ENCODE results near the gene FOXC1. TPM values are rescaled to one million over a fixed set of nuclear protein-coding genes. Genes with fewer than 3 reads are reported as not detected.
A peak's percentile ranks its signal among the peaks of the same experiment; 100 is the strongest.

Gene FOXC1
- polyA plus RNA-seq (2013, experiment 1 of 2): 2.2 TPM
- 3.5 TPM for polyA plus RNA-seq (2013, experiment 2 of 2)

GRCh38 chr6:1609648-1610496, at the start of gene FOXC1:
FOXC1 (plus strand) TSS chr6:1609915; CDS start chr6:1610446, 531 bp downstream.
- no peaks in the 10 kb centered on the region for H3K9me3 ChIP-seq (ENCODE audit: insufficient read depth, low read depth, low read length)
- H3K9ac ChIP-seq (ENCODE audit: low read depth, low read length): no peak within 1 kb of the TSS
- WGBS: under 1% methylated on average over 115 of the region's 115 CpGs
- peak within 1 kb of the TSS; percentile 50 for H3K4me3 ChIP-seq (ENCODE audit: low read length)
- H3K27ac ChIP-seq (ENCODE audit: low read depth, low read length): no peak within 1 kb of the TSS
- H3K4me1 ChIP-seq (ENCODE audit: insufficient read depth, low read length): peaks cover 23% of the 10 kb centered on the region
- no peaks in the 10 kb centered on the region for H3K36me3 ChIP-seq (ENCODE audit: insufficient read depth, low read length)
- H3K27me3 ChIP-seq (ENCODE audit: insufficient read depth, low read length): peaks cover 99% of the 10 kb centered on the region

- peaks cover 6% of the 10 kb centered on the region; the same call in 1 of the 2 replicates for H3K27me3 ChIP-seq (ENCODE audit: insufficient read depth, low read length)
- no peak overlapping the region for H3K4me3 ChIP-seq (ENCODE audit: low read length)
- H3K27ac ChIP-seq (ENCODE audit: low read depth, low read length): no peak overlapping the region
- no peaks in the 10 kb centered on the region for H3K9me3 ChIP-seq (ENCODE audit: insufficient read depth, low read depth, low read length)
- no peak overlapping the region for H3K9ac ChIP-seq (ENCODE audit: low read depth, low read length)
- WGBS: 92% methylated on average over 4 of the region's 4 CpGs
- no peaks in the 10 kb centered on the region; the same call in 1 of the 2 replicates for H3K4me1 ChIP-seq (ENCODE audit: insufficient read depth, low read length)
- no peaks in the 10 kb centered on the region for H3K36me3 ChIP-seq (ENCODE audit: insufficient read depth, low read length)
These were observed 49.2 kb upstream of the FOXC1 start for GRCh38 chr6:1560281-1561058.

- Histone ChIP-seq H3K27me3 (ENCODE audit: insufficient read depth, low read length) (peaks cover 1% of the 10 kb centered on the region; the same call in 1 of the 2 replicates), H3K4me1 (ENCODE audit: insufficient read depth, low read length) (no peaks in the 10 kb centered on the region; the same call in 1 of the 2 replicates), H3K9me3 (ENCODE audit: insufficient read depth, low read depth, low read length) (no peaks in the 10 kb centered on the region), H3K9ac (ENCODE audit: low read depth, low read length) (no peak overlapping the region), H3K36me3 (ENCODE audit: insufficient read depth, low read length) (no peaks in the 10 kb centered on the region), H3K27ac (ENCODE audit: low read depth, low read length) (no peak overlapping the region), H3K4me3 (ENCODE audit: low read length) (no peak overlapping the region)
- WGBS: 86% methylated on average over 2 of the region's 2 CpGs
These were observed 48.4 kb upstream of the FOXC1 start for GRCh38 chr6:1561355-1561754.

GRCh38 chr6:1562171-1562955, 47.4 kb upstream of the FOXC1 start:
- no peak overlapping the region for H3K27ac ChIP-seq (ENCODE audit: low read depth, low read length)
- 94% methylated on average over 4 of the region's 4 CpGs for WGBS
- H3K9me3 ChIP-seq (ENCODE audit: insufficient read depth, low read depth, low read length): no peaks in the 10 kb centered on the region
- H3K4me3 ChIP-seq (ENCODE audit: low read length): no peak overlapping the region
- H3K4me1 ChIP-seq (ENCODE audit: insufficient read depth, low read length): no peaks in the 10 kb centered on the region
- H3K27me3 ChIP-seq (ENCODE audit: insufficient read depth, low read length): no peaks in the 10 kb centered on the region
- H3K9ac ChIP-seq (ENCODE audit: low read depth, low read length): no peak overlapping the region
- no peaks in the 10 kb centered on the region for H3K36me3 ChIP-seq (ENCODE audit: insufficient read depth, low read length)

GRCh38 chr6:1569377-1569776, 40.3 kb upstream of the FOXC1 start:
- peaks cover 4% of the 10 kb centered on the region; the same call in 1 of the 2 replicates for H3K9me3 ChIP-seq (ENCODE audit: insufficient read depth, low read depth, low read length)
- WGBS: no CpG with 5 or more reads among the region's 3 CpGs
- H3K27ac ChIP-seq (ENCODE audit: low read depth, low read length): no peak overlapping the region
- H3K4me1 ChIP-seq (ENCODE audit: insufficient read depth, low read length): peaks cover 12% of the 10 kb centered on the region
- no peaks in the 10 kb centered on the region for H3K27me3 ChIP-seq (ENCODE audit: insufficient read depth, low read length)
- H3K9ac ChIP-seq (ENCODE audit: low read depth, low read length): no peak overlapping the region
- no peaks in the 10 kb centered on the region for H3K36me3 ChIP-seq (ENCODE audit: insufficient read depth, low read length)
- no peak overlapping the region for H3K4me3 ChIP-seq (ENCODE audit: low read length)

GRCh38 chr6:1570848-1571247, 38.9 kb upstream of the FOXC1 start:
- H3K27me3 ChIP-seq (ENCODE audit: insufficient read depth, low read length): 0 out of 2 replicates have a peak, but pooled peaks cover 1% of the 10 kb centered on the region
- peaks cover 27% of the 10 kb centered on the region for H3K4me1 ChIP-seq (ENCODE audit: insufficient read depth, low read length)
- H3K9ac ChIP-seq (ENCODE audit: low read depth, low read length): no peak overlapping the region
- H3K27ac ChIP-seq (ENCODE audit: low read depth, low read length): no peak overlapping the region
- no peaks in the 10 kb centered on the region for H3K36me3 ChIP-seq (ENCODE audit: insufficient read depth, low read length)
- 88% methylated on average over 1 of the region's 1 CpG for WGBS
- no peak overlapping the region for H3K4me3 ChIP-seq (ENCODE audit: low read length)
- peaks cover 4% of the 10 kb centered on the region; the same call in 1 of the 2 replicates for H3K9me3 ChIP-seq (ENCODE audit: insufficient read depth, low read depth, low read length)

- Histone ChIP-seq H3K4me1 (ENCODE audit: insufficient read depth, low read length) (peaks cover 33% of the 10 kb centered on the region), H3K27ac (ENCODE audit: low read depth, low read length) (no peak overlapping the region), H3K4me3 (ENCODE audit: low read length) (no peak overlapping the region), H3K9me3 (ENCODE audit: insufficient read depth, low read depth, low read length) (peaks cover 4% of the 10 kb centered on the region; the same call in 1 of the 2 replicates), H3K36me3 (ENCODE audit: insufficient read depth, low read length) (no peaks in the 10 kb centered on the region), H3K9ac (ENCODE audit: low read depth, low read length) (no peak overlapping the region), H3K27me3 (ENCODE audit: insufficient read depth, low read length) (peaks cover 8% of the 10 kb centered on the region; the same call in 1 of the 2 replicates)
- 88% methylated on average over 1 of the region's 1 CpG for WGBS
These were observed 36.8 kb upstream of the FOXC1 start for GRCh38 chr6:1572892-1573291.

GRCh38 chr6:1574083-1574761, 35.5 kb upstream of the FOXC1 start:
- Histone ChIP-seq H3K36me3 (ENCODE audit: insufficient read depth, low read length) (no peaks in the 10 kb centered on the region), H3K4me1 (ENCODE audit: insufficient read depth, low read length) (peaks cover 33% of the 10 kb centered on the region), H3K27me3 (ENCODE audit: insufficient read depth, low read length) (peaks cover 8% of the 10 kb centered on the region; the same call in 1 of the 2 replicates), H3K27ac (ENCODE audit: low read depth, low read length) (no peak overlapping the region), H3K9ac (ENCODE audit: low read depth, low read length) (no peak overlapping the region), H3K4me3 (ENCODE audit: low read length) (no peak overlapping the region), H3K9me3 (ENCODE audit: insufficient read depth, low read depth, low read length) (peaks cover 4% of the 10 kb centered on the region; the same call in 1 of the 2 replicates)
- WGBS: 54% methylated on average over 13 of the region's 13 CpGs

- H3K4me1 ChIP-seq (ENCODE audit: insufficient read depth, low read length): peaks cover 33% of the 10 kb centered on the region
- H3K9me3 ChIP-seq (ENCODE audit: insufficient read depth, low read depth, low read length): peaks cover 4% of the 10 kb centered on the region; the same call in 1 of the 2 replicates
- H3K27ac ChIP-seq (ENCODE audit: low read depth, low read length): 0 out of 2 replicates have a peak overlapping the region, but pooled peaks have one; percentile 55
- no peak overlapping the region for H3K9ac ChIP-seq (ENCODE audit: low read depth, low read length)
- no peak overlapping the region for H3K4me3 ChIP-seq (ENCODE audit: low read length)
- 9% methylated on average over 6 of the region's 6 CpGs for WGBS
- peaks cover 8% of the 10 kb centered on the region; the same call in 1 of the 2 replicates for H3K27me3 ChIP-seq (ENCODE audit: insufficient read depth, low read length)
- H3K36me3 ChIP-seq (ENCODE audit: insufficient read depth, low read length): no peaks in the 10 kb centered on the region
These were observed 34.9 kb upstream of the FOXC1 start for GRCh38 chr6:1574890-1575209.
